ENCODE measurements around the gene KIAA0040. TPM values are rescaled to one million over a fixed set of nuclear protein-coding genes. Genes with fewer than 3 reads are reported as not detected.

The KIAA0040 gene
- total and polyA plus RNA-seq, 3 donors from 2014 or later = 5.8 to 10.3 (median 8.2) TPM

- no peak for DNase-seq
- Histone ChIP-seq H3K27ac (no peak overlapping the region), H3K4me3 (no peak overlapping the region), H3K36me3 (ENCODE audit: low read depth, missing control alignments) (no peaks in the 10 kb centered on the region), H3K27me3 (no peaks in the 10 kb centered on the region), H3K4me1 (no peaks in the 10 kb centered on the region), H3K9me3 (no peaks in the 10 kb centered on the region)
- intact Hi-C loops (cut with DNase I; ENCODE audit: low total_unique reads) = no loop called here
- TF ChIP-seq POLR2A (IDR thresholded peaks at IDR 0.05) (no peak), CTCF (IDR thresholded peaks at IDR 0.05) (no peak)
- WGBS, 2 donors = 0% methylated on average over 1 of the region's 1 CpG
Observed at GRCh38 chr1:175225805-175226129, 33.2 kb upstream of the KIAA0040 start.

- TF ChIP-seq CTCF (IDR thresholded peaks at IDR 0.05) = no peak
- intact Hi-C loops (cut with DNase I; ENCODE audit: low total_unique reads) = no loop called here
- Histone ChIP-seq H3K4me1 (no peaks in the 10 kb centered on the region), H3K27me3 (no peaks in the 10 kb centered on the region), H3K27ac (no peak overlapping the region), H3K36me3 (ENCODE audit: low read depth, missing control alignments) (no peaks in the 10 kb centered on the region), H3K9me3 (no peaks in the 10 kb centered on the region), H3K4me3 (no peak overlapping the region)
- 90 to 94% methylated on average over 6 to 10 of the region's 10 CpGs for WGBS, 2 donors
- DNase-seq = no peak
Observed at GRCh38 chr1:175222296-175222938, 29.8 kb upstream of the KIAA0040 start.

GRCh38 chr1:175221557-175222175 is 29.1 kb upstream of the KIAA0040 start:
- 38 to 43% methylated on average over 10 of the region's 10 CpGs for WGBS, 2 donors
- Histone ChIP-seq H3K9me3 (no peaks in the 10 kb centered on the region), H3K36me3 (ENCODE audit: low read depth, missing control alignments) (no peaks in the 10 kb centered on the region), H3K4me1 (no peaks in the 10 kb centered on the region), H3K27ac (no peak overlapping the region), H3K27me3 (no peaks in the 10 kb centered on the region), H3K4me3 (no peak overlapping the region)
- TF ChIP-seq POLR2A (IDR thresholded peaks at IDR 0.05) (no peak), CTCF (IDR thresholded peaks at IDR 0.05) (no peak)
- intact Hi-C loops (cut with DNase I; ENCODE audit: low total_unique reads) = no loop called here
- DNase-seq = peak; percentile 30

GRCh38 chr1:175220853-175221556 is 28.4 kb upstream of the KIAA0040 start:
- H3K9me3 ChIP-seq = no peaks in the 10 kb centered on the region
- no peaks in the 10 kb centered on the region for H3K4me1 ChIP-seq
- TF ChIP-seq CTCF (IDR thresholded peaks at IDR 0.05) = no peak
- no peak for TF ChIP-seq POLR2A (IDR thresholded peaks at IDR 0.05)
- no peaks in the 10 kb centered on the region for H3K36me3 ChIP-seq (ENCODE audit: low read depth, missing control alignments)
- no peak overlapping the region for H3K4me3 ChIP-seq
- no peaks in the 10 kb centered on the region for H3K27me3 ChIP-seq
- 52 to 61% methylated on average over 11 of the region's 11 CpGs for WGBS, 2 donors
- H3K27ac ChIP-seq = no peak overlapping the region
- DNase-seq = no peak
- intact Hi-C loops (cut with DNase I; ENCODE audit: low total_unique reads) = no loop called here
